Measurements from ENCODE around the gene PCDHA6. TPM values are rescaled to one million over a fixed set of nuclear protein-coding genes. Genes with fewer than 3 reads are reported as not detected.
"Not testable (repeated sequence)": the region's sequence is repeated elsewhere in the genome, so short reads cannot be mapped to it uniquely, and the experiment has no call there.

PCDHA6 gene
- under 1 TPM; 0.20 to 0.82 TPM for total RNA-seq

DNA sequence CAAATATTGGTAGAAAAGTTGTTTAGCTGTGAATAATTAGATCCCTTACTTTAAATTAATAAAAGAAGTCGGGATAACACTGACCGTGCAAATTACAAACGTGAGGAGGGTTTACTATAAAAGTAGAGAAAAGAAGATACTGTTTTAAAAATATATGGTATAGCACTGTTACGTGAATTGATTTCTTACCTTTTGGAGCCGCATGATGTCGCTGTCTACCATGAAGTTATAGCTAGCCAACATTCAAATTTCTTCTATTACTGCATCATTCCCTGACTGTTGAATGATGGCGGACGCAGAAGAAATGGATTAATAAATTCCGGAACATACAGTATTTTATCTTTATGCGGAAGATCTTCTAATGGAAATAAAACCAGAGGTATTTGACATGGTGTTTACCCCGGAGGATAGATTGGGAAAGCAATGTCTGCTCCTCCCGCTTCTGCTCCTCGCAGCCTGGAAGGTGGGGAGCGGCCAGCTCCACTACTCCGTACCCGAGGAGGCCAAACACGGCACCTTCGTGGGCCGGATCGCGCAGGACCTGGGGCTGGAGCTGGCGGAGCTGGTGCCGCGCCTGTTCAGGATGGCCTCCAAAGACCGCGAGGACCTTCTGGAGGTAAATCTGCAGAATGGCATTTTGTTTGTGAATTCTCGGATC, at the start of gene PCDHA6:
TSS of gene PCDHA6 (plus strand) at position 257 of the 658 bp plus-strand sequence. CDS start at position 389, 132 bp downstream.
- H3K4me1 ChIP-seq: no peaks in the 10 kb centered on the region
- no peaks in the 10 kb centered on the region for H3K36me3 ChIP-seq
- peaks cover 0 to 55% of the 10 kb centered on the region in 2 donors for H3K9me3 ChIP-seq
- peak within 1 kb of the TSS in 1 of 2 donors; percentile 36 for H3K4me3 ChIP-seq
- DNase-seq (ENCODE audit: low spot score): no peak
- H3K27ac ChIP-seq: no peak within 1 kb of the TSS
- H3K27me3 ChIP-seq: peaks cover 0 to 3% of the 10 kb centered on the region in 2 donors
- TF ChIP-seq, protein P1, sequence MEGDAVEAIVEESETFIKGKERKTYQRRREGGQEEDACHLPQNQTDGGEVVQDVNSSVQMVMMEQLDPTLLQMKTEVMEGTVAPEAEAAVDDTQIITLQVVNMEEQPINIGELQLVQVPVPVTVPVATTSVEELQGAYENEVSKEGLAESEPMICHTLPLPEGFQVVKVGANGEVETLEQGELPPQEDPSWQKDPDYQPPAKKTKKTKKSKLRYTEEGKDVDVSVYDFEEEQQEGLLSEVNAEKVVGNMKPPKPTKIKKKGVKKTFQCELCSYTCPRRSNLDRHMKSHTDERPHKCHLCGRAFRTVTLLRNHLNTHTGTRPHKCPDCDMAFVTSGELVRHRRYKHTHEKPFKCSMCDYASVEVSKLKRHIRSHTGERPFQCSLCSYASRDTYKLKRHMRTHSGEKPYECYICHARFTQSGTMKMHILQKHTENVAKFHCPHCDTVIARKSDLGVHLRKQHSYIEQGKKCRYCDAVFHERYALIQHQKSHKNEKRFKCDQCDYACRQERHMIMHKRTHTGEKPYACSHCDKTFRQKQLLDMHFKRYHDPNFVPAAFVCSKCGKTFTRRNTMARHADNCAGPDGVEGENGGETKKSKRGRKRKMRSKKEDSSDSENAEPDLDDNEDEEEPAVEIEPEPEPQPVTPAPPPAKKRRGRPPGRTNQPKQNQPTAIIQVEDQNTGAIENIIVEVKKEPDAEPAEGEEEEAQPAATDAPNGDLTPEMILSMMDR (IDR thresholded peaks at IDR 0.05): no peak

GRCh38 chr5:140780512-140780911, 47.2 kb upstream of the PCDHA6 start:
- no peak overlapping the region for H3K27ac ChIP-seq
- no peak for DNase-seq (ENCODE audit: low spot score)
- H3K9me3 ChIP-seq: peaks cover 0 to 87% of the 10 kb centered on the region in 2 donors
- no peaks in the 10 kb centered on the region for H3K4me1 ChIP-seq
- H3K27me3 ChIP-seq: no peaks in the 10 kb centered on the region
- no peak overlapping the region for H3K4me3 ChIP-seq
- TF ChIP-seq, protein P1 (IDR thresholded peaks at IDR 0.05): no peak
- no peaks in the 10 kb centered on the region for H3K36me3 ChIP-seq

GRCh38 chr5:140785905-140786686, 41.7 kb upstream of the PCDHA6 start, which contains the start of gene PCDHA1:
PCDHA1 (plus strand) TSS chr5:140786140.
- no peak within 1 kb of the TSS for H3K27ac ChIP-seq
- no peaks in the 10 kb centered on the region for H3K4me1 ChIP-seq
- no peak within 1 kb of the TSS for H3K4me3 ChIP-seq
- DNase-seq (ENCODE audit: low spot score): no peak
- no peaks in the 10 kb centered on the region for H3K27me3 ChIP-seq
- TF ChIP-seq, protein P1 (IDR thresholded peaks at IDR 0.05): no peak
- H3K36me3 ChIP-seq: no peaks in the 10 kb centered on the region
- H3K9me3 ChIP-seq: peaks cover 6 to 90% of the 10 kb centered on the region in 2 donors

DNA sequence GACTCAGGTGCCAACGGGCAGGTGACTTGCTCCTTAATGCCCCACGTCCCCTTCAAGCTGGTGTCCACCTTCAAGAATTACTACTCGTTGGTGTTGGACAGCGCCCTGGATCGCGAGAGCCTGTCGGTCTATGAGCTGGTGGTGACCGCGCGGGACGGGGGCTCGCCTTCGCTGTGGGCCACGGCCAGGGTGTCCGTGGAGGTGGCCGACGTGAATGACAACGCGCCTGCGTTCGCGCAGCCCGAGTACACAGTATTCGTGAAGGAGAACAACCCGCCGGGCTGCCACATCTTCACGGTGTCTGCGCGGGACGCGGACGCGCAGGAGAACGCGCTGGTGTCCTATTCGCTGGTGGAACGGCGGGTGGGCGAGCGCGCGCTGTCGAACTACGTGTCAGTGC, 40.3 kb upstream of the PCDHA6 start:
- H3K9me3 ChIP-seq: peaks cover 6 to 90% of the 10 kb centered on the region in 2 donors
- not testable (repeated sequence) for DNase-seq (ENCODE audit: low spot score); H3K4me3 ChIP-seq; H3K27me3 ChIP-seq; H3K36me3 ChIP-seq; H3K27ac ChIP-seq; H3K4me1 ChIP-seq

GRCh38 chr5:140787849-140788504, 39.8 kb upstream of the PCDHA6 start:
- H3K27me3 ChIP-seq; H3K36me3 ChIP-seq; H3K4me3 ChIP-seq; H3K27ac ChIP-seq; H3K4me1 ChIP-seq; DNase-seq (ENCODE audit: low spot score): not testable (repeated sequence)
- H3K9me3 ChIP-seq: peaks cover 6 to 89% of the 10 kb centered on the region in 2 donors

DNA sequence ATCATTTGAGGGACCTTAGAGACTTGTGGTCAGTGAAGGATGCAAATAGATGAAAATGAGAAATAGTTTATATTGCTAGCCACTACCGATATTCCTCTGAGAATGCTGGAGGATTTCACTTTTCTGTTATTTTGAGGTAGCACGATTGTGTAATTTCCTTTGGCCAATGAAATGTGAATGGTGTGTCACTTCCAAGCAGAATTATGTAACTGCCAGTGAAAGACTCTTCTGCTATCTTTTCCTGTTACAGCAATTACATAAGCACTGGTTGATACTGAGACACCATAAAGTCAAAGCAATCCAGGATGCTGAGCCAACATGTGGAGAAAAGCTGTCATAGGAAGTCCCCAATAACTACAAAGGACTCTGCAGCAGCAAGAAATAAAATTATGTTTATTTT, 36.7 kb upstream of the PCDHA6 start:
- Histone ChIP-seq H3K27ac (no peak overlapping the region), H3K4me1 (no peaks in the 10 kb centered on the region), H3K27me3 (no peaks in the 10 kb centered on the region), H3K4me3 (no peak overlapping the region), H3K9me3 (peaks cover 6 to 92% of the 10 kb centered on the region in 2 donors), H3K36me3 (no peaks in the 10 kb centered on the region)
- DNase-seq (ENCODE audit: low spot score): no peak
- TF ChIP-seq, protein P1 (IDR thresholded peaks at IDR 0.05): no peak
